ENCODE results near the gene PHACTR2.
"Not testable (repeated sequence)": the region's sequence is repeated elsewhere in the genome, so short reads cannot be mapped to it uniquely, and the experiment has no call there.

The PHACTR2 gene

GRCh38 chr6:143738072-143738690 lies 60.4 kb downstream of the PHACTR2 start:
- H3K9me3 ChIP-seq (ENCODE audit: control extremely low read depth in 1 of 5, control insufficient read depth in 4 of 5, insufficient read depth in 2 of 5, low read depth in 1 of 5, low read length in 4 of 5); H3K27ac ChIP-seq (ENCODE audit: insufficient read depth in 1 of 2, low read depth in 1 of 2, low read length in 2 of 2, poor library complexity in 1 of 2, severe bottlenecking in 2 of 2); CTCF ChIA-PET; H3K27me3 ChIP-seq (replicated peaks in 2 of 5; ENCODE audit: control insufficient read depth in 4 of 5, insufficient read depth in 5 of 5, low read length in 4 of 5); POLR2A ChIA-PET; H3K4me3 ChIP-seq (ENCODE audit: control insufficient read depth in 1 of 7, extremely low read depth in 1 of 7, insufficient read depth in 4 of 7, low read depth in 2 of 7, low read length in 6 of 7); DNase-seq; H3K36me3 ChIP-seq (ENCODE audit: control insufficient read depth in 4 of 4, insufficient read depth in 4 of 4, low read length in 3 of 4): not testable (repeated sequence)
- H3K4me1 ChIP-seq (ENCODE audit: control extremely low read depth in 1 of 4, control insufficient read depth in 4 of 4, insufficient read depth in 4 of 4, low read length in 3 of 4) = peaks cover 0 to 30% (median 8%) of the 10 kb centered on the region in 4 experiments
- WGBS (ENCODE audit: insufficient coverage) = 93% methylated on average over 11 of the region's 12 CpGs

GRCh38 chr6:143739341-143739851 lies 61.6 kb downstream of the PHACTR2 start:
- Histone ChIP-seq H3K9me3 (ENCODE audit: control extremely low read depth in 1 of 5, control insufficient read depth in 4 of 5, insufficient read depth in 2 of 5, low read depth in 1 of 5, low read length in 4 of 5) (no peaks in the 10 kb centered on the region), H3K36me3 (ENCODE audit: control insufficient read depth in 4 of 4, insufficient read depth in 4 of 4, low read length in 3 of 4) (peaks cover 0 to 4% (median 1%) of the 10 kb centered on the region in 4 experiments), H3K27ac (ENCODE audit: insufficient read depth in 1 of 2, low read depth in 1 of 2, low read length in 2 of 2, poor library complexity in 1 of 2, severe bottlenecking in 2 of 2) (no peak overlapping the region), H3K27me3 (replicated peaks in 2 of 5; ENCODE audit: control insufficient read depth in 4 of 5, insufficient read depth in 5 of 5, low read length in 4 of 5) (no peaks in the 10 kb centered on the region), H3K4me1 (ENCODE audit: control extremely low read depth in 1 of 4, control insufficient read depth in 4 of 4, insufficient read depth in 4 of 4, low read length in 3 of 4) (peaks cover 0 to 17% (median 3%) of the 10 kb centered on the region in 4 experiments), H3K4me3 (ENCODE audit: control insufficient read depth in 1 of 7, extremely low read depth in 1 of 7, insufficient read depth in 4 of 7, low read depth in 2 of 7, low read length in 6 of 7) (no peak overlapping the region)
- over 99% methylated on average over 10 of the region's 13 CpGs for WGBS (ENCODE audit: insufficient coverage)
- no peak for DNase-seq
- ChIA-PET POLR2A (no interaction called here), CTCF (no interaction called here)

- no peak for DNase-seq
- Histone ChIP-seq H3K4me1 (ENCODE audit: control extremely low read depth in 1 of 4, control insufficient read depth in 4 of 4, insufficient read depth in 4 of 4, low read length in 3 of 4) (peaks cover 0 to 11% (median 0%) of the 10 kb centered on the region in 4 experiments), H3K27ac (ENCODE audit: insufficient read depth in 1 of 2, low read depth in 1 of 2, low read length in 2 of 2, poor library complexity in 1 of 2, severe bottlenecking in 2 of 2) (no peak overlapping the region), H3K36me3 (ENCODE audit: control insufficient read depth in 4 of 4, insufficient read depth in 4 of 4, low read length in 3 of 4) (peaks cover 0 to 4% (median 1%) of the 10 kb centered on the region in 4 experiments), H3K9me3 (ENCODE audit: control extremely low read depth in 1 of 5, control insufficient read depth in 4 of 5, insufficient read depth in 2 of 5, low read depth in 1 of 5, low read length in 4 of 5) (no peaks in the 10 kb centered on the region), H3K4me3 (ENCODE audit: control insufficient read depth in 1 of 7, extremely low read depth in 1 of 7, insufficient read depth in 4 of 7, low read depth in 2 of 7, low read length in 6 of 7) (no peak overlapping the region), H3K27me3 (replicated peaks in 2 of 5; ENCODE audit: control insufficient read depth in 4 of 5, insufficient read depth in 5 of 5, low read length in 4 of 5) (no peaks in the 10 kb centered on the region)
- WGBS (ENCODE audit: insufficient coverage) = no CpG with 5 or more reads among the region's 2 CpGs
- ChIA-PET CTCF (no interaction called here), POLR2A (no interaction called here)
These were observed 62.4 kb downstream of the PHACTR2 start for GRCh38 chr6:143740213-143740612.

GRCh38 chr6:143741480-143741879 lies 63.7 kb downstream of the PHACTR2 start:
- H3K4me1 ChIP-seq (ENCODE audit: control extremely low read depth in 1 of 4, control insufficient read depth in 4 of 4, insufficient read depth in 4 of 4, low read length in 3 of 4) = peaks cover 0 to 11% (median 0%) of the 10 kb centered on the region in 4 experiments
- ChIA-PET CTCF (interaction anchor here (1.1 kb wide), 1 partner anchor 11 kb away, joined by 3 read pairs; no protein-coding TSS in a partner anchor), POLR2A (no interaction called here)
- no peaks in the 10 kb centered on the region for H3K27me3 ChIP-seq (replicated peaks in 2 of 5; ENCODE audit: control insufficient read depth in 4 of 5, insufficient read depth in 5 of 5, low read length in 4 of 5)
- no peak overlapping the region for H3K27ac ChIP-seq (ENCODE audit: insufficient read depth in 1 of 2, low read depth in 1 of 2, low read length in 2 of 2, poor library complexity in 1 of 2, severe bottlenecking in 2 of 2)
- no peak overlapping the region for H3K4me3 ChIP-seq (ENCODE audit: control insufficient read depth in 1 of 7, extremely low read depth in 1 of 7, insufficient read depth in 4 of 7, low read depth in 2 of 7, low read length in 6 of 7)
- H3K36me3 ChIP-seq (ENCODE audit: control insufficient read depth in 4 of 4, insufficient read depth in 4 of 4, low read length in 3 of 4) = peaks cover 0 to 7% (median 1%) of the 10 kb centered on the region in 4 experiments
- 75% methylated on average over 2 of the region's 3 CpGs for WGBS (ENCODE audit: insufficient coverage)
- H3K9me3 ChIP-seq (ENCODE audit: control extremely low read depth in 1 of 5, control insufficient read depth in 4 of 5, insufficient read depth in 2 of 5, low read depth in 1 of 5, low read length in 4 of 5) = no peaks in the 10 kb centered on the region
- DNase-seq = peak; percentile 12 to 60 (median 56)

- peaks cover 0 to 7% (median 1%) of the 10 kb centered on the region in 4 experiments for H3K36me3 ChIP-seq (ENCODE audit: control insufficient read depth in 4 of 4, insufficient read depth in 4 of 4, low read length in 3 of 4)
- no peak overlapping the region for H3K4me3 ChIP-seq (ENCODE audit: control insufficient read depth in 1 of 7, extremely low read depth in 1 of 7, insufficient read depth in 4 of 7, low read depth in 2 of 7, low read length in 6 of 7)
- no peaks in the 10 kb centered on the region for H3K9me3 ChIP-seq (ENCODE audit: control extremely low read depth in 1 of 5, control insufficient read depth in 4 of 5, insufficient read depth in 2 of 5, low read depth in 1 of 5, low read length in 4 of 5)
- peak in 2 of 3 donors; percentile 18 to 20 for DNase-seq
- no peaks in the 10 kb centered on the region for H3K27me3 ChIP-seq (replicated peaks in 2 of 5; ENCODE audit: control insufficient read depth in 4 of 5, insufficient read depth in 5 of 5, low read length in 4 of 5)
- H3K27ac ChIP-seq (ENCODE audit: insufficient read depth in 1 of 2, low read depth in 1 of 2, low read length in 2 of 2, poor library complexity in 1 of 2, severe bottlenecking in 2 of 2) = no peak overlapping the region
- 100% methylated on average over 3 of the region's 6 CpGs for WGBS (ENCODE audit: insufficient coverage)
- POLR2A ChIA-PET = no interaction called here
- CTCF ChIA-PET = no interaction called here
- H3K4me1 ChIP-seq (ENCODE audit: control extremely low read depth in 1 of 4, control insufficient read depth in 4 of 4, insufficient read depth in 4 of 4, low read length in 3 of 4) = peaks cover 0 to 11% (median 0%) of the 10 kb centered on the region in 4 experiments
These were observed 64.5 kb downstream of the PHACTR2 start for GRCh38 chr6:143742070-143742954.

- WGBS (ENCODE audit: insufficient coverage) = 98% methylated on average over 3 of the region's 3 CpGs
- H3K4me1 ChIP-seq (ENCODE audit: control extremely low read depth in 1 of 4, control insufficient read depth in 4 of 4, insufficient read depth in 4 of 4, low read length in 3 of 4) = peaks cover 0 to 11% (median 0%) of the 10 kb centered on the region in 4 experiments
- POLR2A ChIA-PET = no interaction called here
These were observed 65.1 kb downstream of the PHACTR2 start for GRCh38 chr6:143742955-143743255.

More at GRCh38 chr6:143742955-143743255, 65.1 kb downstream of the PHACTR2 start:
- H3K27ac ChIP-seq (ENCODE audit: insufficient read depth in 1 of 2, low read depth in 1 of 2, low read length in 2 of 2, poor library complexity in 1 of 2, severe bottlenecking in 2 of 2) = no peak overlapping the region
- no peaks in the 10 kb centered on the region for H3K9me3 ChIP-seq (ENCODE audit: control extremely low read depth in 1 of 5, control insufficient read depth in 4 of 5, insufficient read depth in 2 of 5, low read depth in 1 of 5, low read length in 4 of 5)
- H3K36me3 ChIP-seq (ENCODE audit: control insufficient read depth in 4 of 4, insufficient read depth in 4 of 4, low read length in 3 of 4) = peaks cover 0 to 7% (median 1%) of the 10 kb centered on the region in 4 experiments
- no peak overlapping the region for H3K4me3 ChIP-seq (ENCODE audit: control insufficient read depth in 1 of 7, extremely low read depth in 1 of 7, insufficient read depth in 4 of 7, low read depth in 2 of 7, low read length in 6 of 7)
- DNase-seq = no peak
- CTCF ChIA-PET = no interaction called here
- no peaks in the 10 kb centered on the region for H3K27me3 ChIP-seq (replicated peaks in 2 of 5; ENCODE audit: control insufficient read depth in 4 of 5, insufficient read depth in 5 of 5, low read length in 4 of 5)
